Loucy (cell line): ENCODE data around the gene ANKRD6.

Experiments
- CTCF ChIP-seq: fragments of 200-600 bp; sonication (generic); conservative IDR thresholded peaks from 2 replicates; pipeline ENCODE4 v1.5.1; 2014; ENCODE audit warnings: mild to moderate bottlenecking, antibody characterized with exemption, low read length
- EZH2phosphoT487 ChIP-seq: fragments of 200-600 bp; IDR thresholded peaks from 2 replicates; pipeline ENCODE4 v1.6.1; 2018; ENCODE audit warnings: antibody characterized with exemption, mild to moderate bottlenecking, moderate library complexity, borderline replicate concordance

- TF ChIP-seq CTCF (no peak), EZH2phosphoT487 (no peak)
Measured at GRCh38 chr6:89438248-89438647, 5.3 kb downstream of the ANKRD6 start.
